NCI-H345 (cell line): ENCODE measurements around the gene MTMR11.

Experiments
- DNase-seq: peaks from one replicate; lab custom pipeline; 2025; lab: John Stamatoyannopoulos, UW

MTMR11 gene

GRCh38 chr1:149934356-149934755, 2.3 kb downstream of the MTMR11 start:
- DNase-seq, result no peak

DNA sequence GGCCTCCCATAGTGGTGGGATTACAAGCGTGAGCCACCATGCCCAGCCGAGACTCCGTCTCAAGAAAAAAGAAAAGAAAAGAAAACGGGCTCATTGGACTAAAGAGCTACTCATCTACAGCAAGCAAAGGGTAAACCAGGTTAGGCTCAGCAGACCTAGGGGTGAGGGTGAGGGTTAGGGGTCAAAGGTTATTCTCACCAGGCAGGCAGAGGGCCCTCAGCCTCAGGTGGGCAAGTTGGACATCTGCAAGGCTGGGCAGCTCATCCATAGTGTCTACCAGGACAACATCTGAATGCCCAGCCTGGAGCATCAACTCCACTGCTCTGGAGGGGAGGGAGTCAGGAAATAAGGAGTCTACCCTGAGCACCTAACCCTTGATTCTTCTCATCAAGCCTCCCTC, 3.5 kb downstream of the MTMR11 start:
- no peak for DNase-seq

DNA sequence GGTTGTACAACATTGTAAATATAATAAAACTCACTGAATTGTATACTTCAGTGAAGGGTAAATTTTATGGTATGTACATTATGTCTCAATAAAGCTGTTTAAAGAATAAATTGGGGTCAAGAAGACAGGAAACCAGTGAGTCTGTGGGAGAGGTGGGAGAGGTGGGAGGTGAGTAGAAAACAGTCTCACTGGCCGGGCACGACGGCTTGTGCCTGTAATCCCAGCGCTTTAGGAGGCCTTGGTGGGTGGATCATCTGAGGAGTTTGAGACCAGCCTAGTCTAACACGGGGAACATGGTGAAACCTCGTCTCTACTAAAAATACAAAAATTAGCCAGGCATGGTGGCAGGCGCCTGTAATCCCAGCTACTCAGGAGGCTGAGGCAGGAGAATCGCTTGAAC, 4.2 kb downstream of the MTMR11 start:
- no peak for DNase-seq

- DNase-seq, result no peak
These were observed 5.4 kb downstream of the MTMR11 start for GRCh38 chr1:149931212-149931790.

DNA sequence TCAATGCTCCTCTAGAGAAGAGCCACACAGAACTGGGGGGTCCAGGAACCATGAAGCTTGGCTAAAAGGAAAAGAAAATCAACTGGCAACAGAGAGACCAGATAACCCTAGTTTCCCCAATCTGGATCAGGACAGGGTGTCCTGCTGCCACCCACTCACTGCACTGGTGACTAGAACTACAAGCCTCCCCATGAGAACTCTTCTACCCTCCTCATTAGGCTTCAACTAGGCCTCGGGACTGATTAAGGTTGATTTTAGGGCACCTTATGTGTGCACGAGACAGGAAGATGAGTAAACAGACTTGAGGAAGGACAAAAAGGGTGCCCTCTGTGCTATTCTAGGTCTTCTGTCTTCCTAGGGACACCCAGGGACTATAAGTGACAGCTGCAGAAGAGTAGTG, 6.8 kb downstream of the MTMR11 start:
- no peak for DNase-seq

DNA sequence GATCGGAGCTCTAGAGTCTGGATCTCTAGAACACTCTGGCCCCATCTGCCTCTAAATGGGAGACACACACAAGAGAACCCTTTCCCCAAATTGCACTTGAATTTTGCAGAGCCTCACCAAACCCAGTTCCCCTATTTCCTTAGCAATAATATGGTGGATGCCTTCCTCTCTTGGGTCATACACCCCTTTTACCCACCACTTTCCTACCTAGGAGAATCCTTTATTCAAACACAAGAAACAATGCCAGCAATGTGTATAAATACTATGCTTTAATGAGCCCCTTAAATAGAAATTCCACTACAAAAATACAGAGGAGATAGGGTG, 8.3 kb downstream of the MTMR11 start:
- no peak for DNase-seq

DNA sequence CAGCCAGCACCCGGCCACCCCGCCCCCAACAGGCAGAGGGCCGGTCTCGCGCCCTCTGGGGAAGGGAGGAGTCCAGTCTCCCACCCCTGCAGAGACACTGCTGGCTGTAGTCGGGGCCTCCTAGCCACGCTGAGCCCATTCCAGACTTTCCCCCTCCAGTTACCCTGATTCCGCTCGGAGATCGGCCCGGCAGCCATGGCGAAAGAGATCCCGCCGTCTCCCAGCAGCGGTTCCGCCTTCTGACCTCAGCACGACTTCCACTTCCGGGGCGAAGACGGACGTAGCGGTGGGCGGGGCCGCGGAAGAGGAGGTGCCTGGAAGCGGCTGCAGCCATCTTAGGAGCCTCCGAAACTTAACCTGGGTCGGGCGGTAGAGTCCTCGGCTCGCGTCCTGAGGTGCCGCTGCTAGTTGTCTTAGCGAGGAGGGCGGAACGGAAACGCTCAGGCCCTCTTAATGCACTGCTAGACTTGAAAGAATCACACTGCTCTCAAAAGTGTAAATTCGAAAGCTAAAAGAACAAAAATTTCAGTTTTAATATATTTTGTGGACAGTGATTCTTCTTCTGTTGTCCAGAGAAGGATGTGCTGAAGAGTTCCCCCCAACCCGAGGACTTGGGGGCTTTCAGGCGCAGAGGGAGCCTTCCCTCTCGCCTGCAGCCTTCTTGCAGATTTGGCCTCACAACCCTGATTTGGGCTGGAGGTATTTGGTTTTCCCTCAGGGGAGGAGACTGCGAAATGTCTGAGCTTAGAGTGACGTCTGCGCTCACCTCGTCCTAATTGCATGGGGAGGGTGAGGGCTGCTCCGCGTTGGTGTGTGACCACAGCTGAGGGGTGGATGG, 8.9 kb downstream of the MTMR11 start, which contains the start of gene SF3B4:
Gene SF3B4, minus strand, starts transcription at position 241 of the 838 bp plus-strand sequence. Its CDS starts 44 bp downstream, at position 197.
- DNase-seq, result peak; percentile 99

DNA sequence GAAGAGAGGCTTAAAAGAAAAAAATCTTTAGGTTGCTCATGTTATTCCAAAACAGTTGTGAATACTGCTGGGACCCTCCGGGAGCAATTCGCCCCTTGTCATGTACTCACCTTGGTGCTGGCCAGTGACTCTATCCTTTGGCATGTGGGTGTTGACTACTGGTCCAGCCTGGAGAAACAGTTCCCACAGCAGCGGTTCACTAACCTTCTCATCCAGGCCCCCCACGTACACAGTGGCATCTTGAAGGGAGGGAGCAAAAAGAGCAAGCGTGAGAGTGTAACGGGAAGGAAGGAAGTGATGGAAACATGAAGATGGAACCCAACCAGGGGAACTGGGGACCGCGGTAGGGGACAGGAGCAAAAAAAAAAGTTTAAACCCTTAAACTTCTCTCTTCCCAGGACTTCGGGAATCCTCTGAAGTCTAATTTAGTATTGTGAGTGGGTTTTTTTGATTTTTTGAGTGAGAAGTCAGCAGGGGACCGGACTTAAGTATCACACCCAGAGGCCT, 9.6 kb downstream of the MTMR11 start:
- no peak for DNase-seq

DNA sequence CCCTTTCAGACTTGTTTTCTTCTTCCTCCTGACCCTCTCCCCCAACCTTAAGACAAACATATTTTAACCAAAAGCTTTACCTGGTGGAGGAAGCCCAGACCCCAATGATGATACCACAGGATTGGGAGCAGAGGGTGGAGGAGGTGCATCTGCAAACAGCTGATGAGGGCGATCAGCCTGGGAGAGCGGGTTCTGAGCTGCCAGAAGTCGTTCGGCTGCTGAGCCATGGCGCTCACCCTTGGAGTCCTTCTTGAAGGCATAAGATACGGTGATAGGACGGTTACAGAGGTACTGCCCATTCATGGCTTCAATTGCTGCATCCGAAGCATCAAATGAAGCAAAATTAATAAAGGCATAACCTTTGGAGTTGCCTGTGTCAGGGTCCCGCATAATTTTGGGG, 10.4 kb downstream of the MTMR11 start:
- DNase-seq, result no peak

- no peak for DNase-seq
These were observed 10.9 kb downstream of the MTMR11 start for GRCh38 chr1:149925751-149926150.

DNA sequence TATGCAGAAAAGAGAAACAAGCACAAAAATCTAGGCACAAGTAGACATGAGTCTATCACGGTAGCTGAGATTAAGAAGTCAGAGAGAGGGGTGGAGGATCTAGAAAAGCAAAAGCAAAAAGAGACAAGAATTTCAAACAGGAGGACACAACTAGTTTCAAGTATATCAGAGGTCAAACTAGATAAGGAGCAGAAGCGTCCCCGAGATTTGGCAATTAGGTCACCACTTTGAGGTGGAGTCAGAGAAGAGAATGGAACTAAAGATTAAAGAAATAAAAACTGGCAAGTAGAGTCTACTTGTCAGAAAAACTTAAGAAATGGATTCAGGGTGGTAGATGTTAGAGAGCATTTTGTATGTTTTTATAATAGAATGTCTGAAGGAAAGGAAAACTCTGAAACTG, 11.3 kb downstream of the MTMR11 start:
- no peak for DNase-seq

- no peak for DNase-seq
These were observed 13.1 kb downstream of the MTMR11 start for GRCh38 chr1:149923626-149924025.

- peak; percentile 93 for DNase-seq
These were observed 19.0 kb downstream of the MTMR11 start, which contains the start of gene SV2A for GRCh38 chr1:149917571-149918144. SV2A (minus strand) TSS chr1:149917844; CDS start chr1:149913840, 4,004 bp downstream.

DNA sequence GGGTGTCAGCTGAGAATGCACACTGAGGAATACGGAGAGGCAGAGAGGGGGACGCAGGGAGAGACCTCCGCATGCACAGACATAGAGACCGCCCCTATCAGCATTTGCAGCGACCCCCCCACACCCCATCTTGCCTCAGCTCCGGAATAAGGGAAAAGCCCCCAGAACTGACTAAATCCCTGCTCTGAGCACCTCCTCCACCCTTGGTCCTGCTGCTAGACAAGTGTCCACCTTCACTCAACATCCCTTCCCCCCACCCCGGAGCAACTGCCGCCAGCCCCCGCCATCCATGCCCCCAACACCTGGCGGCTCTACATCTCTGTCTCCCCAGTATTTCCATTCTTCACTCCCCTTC, 19.8 kb downstream of the MTMR11 start:
- no peak for DNase-seq

DNA sequence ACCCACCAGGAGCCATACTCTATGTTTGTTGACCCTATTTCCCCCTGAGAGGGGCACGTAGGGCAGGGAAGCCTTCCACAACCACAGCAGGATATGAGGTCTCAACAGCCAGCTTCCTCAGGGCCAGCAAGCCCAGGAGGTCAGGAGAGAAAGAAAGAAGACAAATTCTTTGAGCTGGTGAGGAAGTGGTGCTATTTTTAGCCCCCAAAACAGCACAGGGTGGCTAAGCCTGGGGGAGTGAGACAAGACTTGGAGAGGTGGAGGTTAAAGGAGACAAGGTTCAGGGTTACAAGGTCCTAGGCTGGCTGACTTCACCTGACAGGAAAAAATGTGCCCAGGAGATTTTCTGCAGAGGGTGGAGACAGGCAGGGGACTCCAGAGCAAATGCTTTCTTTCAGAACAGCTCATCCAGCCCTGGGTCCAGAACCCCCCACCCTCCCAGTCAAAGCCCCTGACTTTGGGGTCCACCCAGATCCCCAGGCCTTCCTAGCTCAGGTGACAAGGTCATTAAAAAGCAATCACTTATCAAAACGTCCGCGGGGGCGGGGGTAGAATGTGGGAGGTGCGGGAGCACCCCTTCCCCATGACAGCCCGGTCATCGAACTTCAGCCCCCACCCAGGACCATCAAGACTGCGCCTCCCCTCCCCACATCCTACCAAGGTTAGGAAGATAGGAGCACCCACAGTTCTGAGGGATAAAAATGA, 20.3 kb downstream of the MTMR11 start:
- DNase-seq, result no peak

DNA sequence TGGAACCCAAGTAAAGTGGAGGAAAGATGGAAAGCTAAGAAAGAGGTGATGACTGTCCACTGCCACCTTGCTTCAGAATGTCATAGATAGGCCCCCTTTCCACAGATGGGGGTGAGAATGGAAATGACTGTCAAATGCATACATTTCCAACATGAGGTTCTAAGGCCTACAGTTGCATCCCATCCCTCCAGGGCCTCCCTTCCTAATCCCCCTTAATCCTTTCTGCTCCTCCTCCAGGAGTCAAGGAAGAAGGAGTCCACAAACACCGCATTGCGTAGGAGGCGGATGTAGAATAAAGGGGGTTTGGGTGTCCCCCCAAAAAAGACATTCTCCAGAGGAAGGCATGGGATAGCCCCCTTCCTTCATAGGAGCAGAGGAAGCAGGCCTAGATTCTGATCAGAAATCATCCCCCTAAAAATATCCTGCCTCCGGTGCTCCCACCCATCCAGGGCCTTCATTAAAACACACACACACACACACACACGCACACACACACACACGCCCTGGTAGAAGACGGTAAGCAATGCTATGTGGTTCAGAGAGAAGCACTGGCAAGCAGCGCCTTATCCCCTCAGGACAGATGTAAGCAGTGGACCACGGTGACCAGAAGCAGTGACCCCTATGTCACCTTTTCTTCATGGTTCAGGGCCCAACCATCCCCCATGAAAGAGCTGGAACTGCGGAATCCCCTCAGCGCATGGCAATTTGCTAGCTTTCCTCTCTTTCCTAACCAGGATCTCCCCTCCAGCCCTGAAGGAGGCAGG, 21.1 kb downstream of the MTMR11 start:
- no peak for DNase-seq

DNA sequence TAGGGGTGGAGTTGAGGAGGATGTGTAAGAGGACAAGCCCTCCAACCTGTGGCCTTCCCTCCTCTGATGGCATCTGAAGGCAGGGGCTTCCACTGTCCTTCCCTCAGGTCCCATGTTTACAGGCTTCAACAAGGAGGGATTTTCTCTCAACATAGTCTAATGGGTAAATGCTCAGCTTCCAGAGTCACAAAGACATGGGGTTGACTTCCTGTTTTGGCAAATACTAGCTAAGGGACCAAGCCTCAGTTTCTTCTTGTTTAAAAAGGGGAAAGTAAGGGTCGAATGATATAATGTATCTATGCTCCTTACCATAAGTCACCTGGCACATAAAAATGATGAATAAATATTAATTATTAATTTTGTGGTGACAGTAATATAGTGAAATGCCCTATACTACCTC, 22.1 kb downstream of the MTMR11 start:
- no peak for DNase-seq

GRCh38 chr1:149906570-149907075, 30.1 kb downstream of the MTMR11 start:
- no peak for DNase-seq

- no peak for DNase-seq
These were observed 32.7 kb downstream of the MTMR11 start for GRCh38 chr1:149903836-149904491.

DNA sequence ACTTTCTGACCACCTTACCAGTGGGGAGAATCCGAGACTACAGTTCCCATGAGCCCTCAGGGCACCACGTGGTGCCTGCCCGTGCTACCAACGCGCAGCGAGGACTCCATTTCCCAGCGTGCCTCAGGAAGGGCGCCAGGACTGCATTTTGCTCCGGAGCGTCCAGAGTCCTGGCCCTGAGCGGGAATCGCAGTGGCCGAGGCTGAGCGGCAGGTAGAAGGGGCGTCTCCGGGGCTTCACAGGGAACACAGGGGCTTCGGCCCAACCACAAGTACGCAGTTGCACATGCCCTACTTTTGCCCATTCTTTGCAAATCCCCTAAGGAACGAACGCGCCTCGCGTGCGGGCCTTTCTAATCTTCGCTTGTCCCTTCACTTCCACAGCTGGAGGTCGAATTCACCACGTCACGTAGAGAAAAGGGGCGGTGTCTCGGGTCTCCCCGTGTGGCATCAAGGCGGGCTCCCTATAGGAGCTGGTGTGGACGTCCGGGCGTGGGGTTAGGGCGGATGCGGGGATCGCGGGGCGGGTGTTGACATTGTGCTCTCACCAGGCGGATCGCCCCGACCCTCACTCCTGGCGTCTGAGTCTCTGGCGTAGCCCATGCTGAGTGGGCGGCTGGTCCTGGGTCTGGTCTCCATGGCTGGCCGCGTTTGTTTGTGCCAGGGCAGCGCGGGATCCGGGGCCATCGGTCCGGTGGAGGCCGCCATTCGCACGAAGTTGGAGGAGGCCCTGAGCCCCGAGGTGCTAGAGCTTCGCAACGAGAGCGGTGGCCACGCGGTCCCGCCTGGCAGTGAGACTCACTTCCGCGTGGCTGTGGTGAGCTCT, 37.0 kb downstream of the MTMR11 start, which contains the start of gene BOLA1:
Gene BOLA1, plus strand, starts transcription at position 109 of the 825 bp plus-strand sequence. Its CDS starts 492 bp downstream, at position 601.
- peak; percentile 99 for DNase-seq
